Activated T-cell treated with anti-CD3 and anti-CD28 coated beads, Interleukin-2, amount 50 U/mL, for 1 hour (primary cell): Measurements from ENCODE around the gene IGDCC3.
"Not testable (repeated sequence)": the region's sequence is repeated elsewhere in the genome, so short reads cannot be mapped to it uniquely, and the experiment has no call there.

Experiments
- DNase-seq: peaks from one replicate; pipeline ENCODE4 v3.0.0-alpha.2; 2020

IGDCC3 gene

GRCh38 chr15:65368302-65369211, 9.2 kb downstream of the IGDCC3 start:
- no peak for DNase-seq

GRCh38 chr15:65366122-65366892, 11.5 kb downstream of the IGDCC3 start:
- no peak for DNase-seq

GRCh38 chr15:65365229-65365628, 12.6 kb downstream of the IGDCC3 start:
- no peak for DNase-seq

GRCh38 chr15:65363766-65364165, 14.0 kb downstream of the IGDCC3 start:
- DNase-seq, result no peak

GRCh38 chr15:65363306-65363705, 14.5 kb downstream of the IGDCC3 start:
- DNase-seq, result no peak

GRCh38 chr15:65362491-65362890, 15.3 kb downstream of the IGDCC3 start:
- DNase-seq, result no peak

- DNase-seq, result no peak
Measured at GRCh38 chr15:65361708-65362459, 15.9 kb downstream of the IGDCC3 start.

GRCh38 chr15:65360506-65360905, 17.3 kb downstream of the IGDCC3 start:
- no peak for DNase-seq

GRCh38 chr15:65355988-65356353, 21.8 kb downstream of the IGDCC3 start:
- DNase-seq, result no peak

- DNase-seq, result no peak
Measured at GRCh38 chr15:65355173-65355987, 22.4 kb downstream of the IGDCC3 start.

GRCh38 chr15:65354835-65355172, 23.0 kb downstream of the IGDCC3 start:
- DNase-seq, result no peak

GRCh38 chr15:65351972-65352371, 25.8 kb downstream of the IGDCC3 start:
- not testable (repeated sequence) for DNase-seq

- no peak for DNase-seq
Measured at GRCh38 chr15:65349338-65349737, 28.5 kb downstream of the IGDCC3 start.

GRCh38 chr15:65347756-65348155, 30.0 kb downstream of the IGDCC3 start:
- DNase-seq, result not testable (repeated sequence)

GRCh38 chr15:65346856-65347598, 30.8 kb downstream of the IGDCC3 start:
- no peak for DNase-seq

- no peak for DNase-seq
Measured at GRCh38 chr15:65344914-65345275, 32.9 kb downstream of the IGDCC3 start.

GRCh38 chr15:65344214-65344913, 33.4 kb downstream of the IGDCC3 start:
- no peak for DNase-seq

- no peak for DNase-seq
Measured at GRCh38 chr15:65343374-65343981, 34.3 kb downstream of the IGDCC3 start.

- DNase-seq, result no peak
Measured at GRCh38 chr15:65342493-65342892, 35.3 kb downstream of the IGDCC3 start.

- DNase-seq, result no peak
Measured at GRCh38 chr15:65339920-65340319, 37.9 kb downstream of the IGDCC3 start.

- DNase-seq, result no peak
Measured at GRCh38 chr15:65339416-65339815, 38.4 kb downstream of the IGDCC3 start.
